Endothelial cell (in vitro differentiated cells): ENCODE data around the gene CHRNG. TPM values are rescaled to one million over a fixed set of nuclear protein-coding genes. Genes with fewer than 3 reads are reported as not detected.

Source experiments
- DNase-seq: peaks from one replicate; pipeline ENCODE4 v3.0.0; 2021; ENCODE audit warnings: low spot score
- H3K27ac Mint-ChIP-seq: one replicate; pipeline ENCODE4 v1.8.0; 2021; ENCODE audit warnings: mixed read lengths, inconsistent platforms; ENCODE audit not compliant: unreplicated experiment
- H3K27me3 Mint-ChIP-seq: one replicate; pipeline ENCODE4 v1.8.0; 2021; ENCODE audit warnings: mild to moderate bottlenecking, moderate library complexity, mixed read lengths, inconsistent platforms; ENCODE audit not compliant: unreplicated experiment
- H3K36me3 Mint-ChIP-seq: one replicate; pipeline ENCODE4 v1.8.0; 2021; ENCODE audit warnings: mild to moderate bottlenecking, low read depth, mixed read lengths, inconsistent platforms; ENCODE audit not compliant: unreplicated experiment
- H3K4me1 Mint-ChIP-seq: one replicate; pipeline ENCODE4 v1.8.0; 2021; ENCODE audit warnings: mild to moderate bottlenecking, mixed read lengths, inconsistent platforms; ENCODE audit not compliant: unreplicated experiment
- H3K4me3 Mint-ChIP-seq: one replicate; pipeline ENCODE4 v1.8.0; 2021; ENCODE audit warnings: mild to moderate bottlenecking, mixed read lengths, inconsistent platforms; ENCODE audit not compliant: unreplicated experiment
- H3K9me3 Mint-ChIP-seq: one replicate; pipeline ENCODE4 v1.8.0; 2021; ENCODE audit warnings: mixed read lengths, inconsistent platforms; ENCODE audit not compliant: unreplicated experiment
- total RNA-seq: library from RNA; stranded (reverse); fragmentation: NEBNext Ultra II Directional; extraction: Animal tissue kit (Norgen Biotek cat#: 25700); gene quantifications from one replicate; pipeline ENCODE4 v1.2.1, GENCODE V29; 2021; ENCODE audit not compliant: unreplicated experiment
- TF ChIP-seq, protein P1 (sequence below): fragments of 200-600 bp; sonication (generic); IDR thresholded peaks from one replicate; pipeline ENCODE4 v1.5.0; 2021; ENCODE audit warnings: antibody characterized with exemption; ENCODE audit not compliant: unreplicated experiment

Gene CHRNG
- total RNA-seq, 1 donor from 2014 or later = not detected

DNA sequence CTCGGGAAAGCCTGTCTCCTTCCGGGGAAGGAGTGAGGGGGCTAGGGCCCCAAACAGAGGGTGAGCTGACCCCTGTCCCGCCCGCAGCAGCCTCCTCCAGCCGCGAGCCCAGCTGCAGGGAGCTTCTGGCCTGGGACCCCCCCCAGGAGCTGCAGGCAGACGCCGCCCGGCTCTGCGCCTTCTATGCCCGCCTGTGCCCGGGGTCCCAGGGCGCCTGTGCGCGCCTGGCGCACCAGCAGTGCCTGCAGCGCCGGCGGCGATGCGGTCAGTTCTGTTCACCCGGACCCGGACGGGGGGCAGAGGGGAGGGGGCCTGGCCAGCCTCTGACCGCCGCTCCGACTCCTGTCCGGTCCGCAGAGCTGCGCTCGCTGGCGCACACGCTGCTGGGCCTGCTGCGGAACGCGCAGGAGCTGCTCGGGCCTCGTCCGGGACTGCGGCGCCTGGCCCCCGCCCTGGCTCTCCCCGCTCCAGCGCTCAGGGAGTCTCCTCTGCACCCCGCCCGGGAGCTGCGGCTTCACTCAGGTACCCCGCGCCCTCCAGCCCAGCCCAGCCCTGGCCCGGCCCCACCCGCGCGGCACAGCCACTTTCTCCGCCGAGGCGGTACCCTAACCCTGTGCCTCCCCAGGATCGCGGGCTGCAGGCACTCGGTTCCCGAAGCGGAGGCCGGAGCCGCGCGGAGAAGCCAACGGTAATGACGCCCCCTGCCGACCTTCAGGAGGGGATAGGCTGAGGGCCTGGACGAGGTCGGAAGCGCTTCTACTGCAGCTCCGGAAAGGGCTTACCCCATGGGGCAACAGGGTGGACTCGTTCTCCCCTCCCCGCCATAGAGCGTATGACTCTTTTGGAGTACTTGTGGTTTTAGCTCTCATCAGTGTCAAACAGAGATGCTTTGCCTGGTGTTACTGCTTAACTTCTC, 15.6 kb upstream of the CHRNG start:
- Mint-ChIP-seq H3K36me3 (no peaks in the 10 kb centered on the region), H3K9me3 (no peaks in the 10 kb centered on the region), H3K4me3 (no peak overlapping the region), H3K27me3 (peaks cover 9% of the 10 kb centered on the region), H3K27ac (no peak overlapping the region), H3K4me1 (peaks cover 2% of the 10 kb centered on the region)
- TF ChIP-seq, protein P1, sequence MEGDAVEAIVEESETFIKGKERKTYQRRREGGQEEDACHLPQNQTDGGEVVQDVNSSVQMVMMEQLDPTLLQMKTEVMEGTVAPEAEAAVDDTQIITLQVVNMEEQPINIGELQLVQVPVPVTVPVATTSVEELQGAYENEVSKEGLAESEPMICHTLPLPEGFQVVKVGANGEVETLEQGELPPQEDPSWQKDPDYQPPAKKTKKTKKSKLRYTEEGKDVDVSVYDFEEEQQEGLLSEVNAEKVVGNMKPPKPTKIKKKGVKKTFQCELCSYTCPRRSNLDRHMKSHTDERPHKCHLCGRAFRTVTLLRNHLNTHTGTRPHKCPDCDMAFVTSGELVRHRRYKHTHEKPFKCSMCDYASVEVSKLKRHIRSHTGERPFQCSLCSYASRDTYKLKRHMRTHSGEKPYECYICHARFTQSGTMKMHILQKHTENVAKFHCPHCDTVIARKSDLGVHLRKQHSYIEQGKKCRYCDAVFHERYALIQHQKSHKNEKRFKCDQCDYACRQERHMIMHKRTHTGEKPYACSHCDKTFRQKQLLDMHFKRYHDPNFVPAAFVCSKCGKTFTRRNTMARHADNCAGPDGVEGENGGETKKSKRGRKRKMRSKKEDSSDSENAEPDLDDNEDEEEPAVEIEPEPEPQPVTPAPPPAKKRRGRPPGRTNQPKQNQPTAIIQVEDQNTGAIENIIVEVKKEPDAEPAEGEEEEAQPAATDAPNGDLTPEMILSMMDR = peak; percentile 27
- DNase-seq = peak; percentile 69

DNA sequence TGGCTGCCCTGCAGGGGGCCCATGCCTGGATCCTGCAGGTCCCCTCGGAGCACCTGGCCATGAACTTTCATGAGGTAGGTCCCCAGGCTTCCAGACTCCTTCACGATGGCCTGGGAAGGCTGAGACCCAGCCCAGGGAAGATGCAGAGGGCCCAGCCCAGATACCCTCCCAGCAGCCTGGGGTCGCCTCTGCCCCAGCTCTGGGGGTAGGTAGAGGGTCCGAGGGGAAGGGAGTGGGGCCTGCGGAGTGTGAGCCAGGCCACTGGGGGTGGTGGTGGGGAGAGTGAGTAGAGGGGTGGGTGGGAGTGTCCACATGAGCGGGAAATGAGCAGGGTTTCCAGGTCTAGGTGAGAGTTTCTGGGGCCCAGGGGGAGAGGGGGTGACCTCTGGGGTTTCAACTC, 14.7 kb upstream of the CHRNG start:
- Mint-ChIP-seq H3K27ac (no peak overlapping the region), H3K9me3 (no peaks in the 10 kb centered on the region), H3K4me3 (no peak overlapping the region), H3K36me3 (no peaks in the 10 kb centered on the region), H3K27me3 (peaks cover 9% of the 10 kb centered on the region), H3K4me1 (peaks cover 2% of the 10 kb centered on the region)
- TF ChIP-seq, protein P1 = no peak
- no peak for DNase-seq

DNA sequence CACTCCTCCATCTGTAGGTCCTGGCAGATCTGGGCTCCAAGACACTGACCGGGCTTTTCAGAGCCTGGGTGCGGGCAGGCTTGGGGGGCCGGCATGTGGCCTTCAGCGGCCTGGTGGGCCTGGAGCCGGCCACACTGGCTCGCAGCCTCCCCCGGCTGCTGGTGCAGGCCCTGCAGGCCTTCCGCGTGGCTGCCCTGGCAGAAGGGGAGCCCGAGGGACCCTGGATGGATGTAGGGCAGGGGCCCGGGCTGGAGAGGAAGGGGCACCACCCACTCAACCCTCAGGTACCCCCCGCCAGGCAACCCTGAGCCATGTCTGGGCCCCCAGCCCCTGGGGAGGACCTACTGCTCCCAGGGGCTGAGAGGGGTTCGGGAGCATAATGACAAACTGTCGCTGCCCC, 14.3 kb upstream of the CHRNG start:
- peaks cover 9% of the 10 kb centered on the region for H3K27me3 Mint-ChIP-seq
- no peak for DNase-seq
- H3K27ac Mint-ChIP-seq = no peak overlapping the region
- H3K9me3 Mint-ChIP-seq = no peaks in the 10 kb centered on the region
- no peaks in the 10 kb centered on the region for H3K36me3 Mint-ChIP-seq
- H3K4me3 Mint-ChIP-seq = no peak overlapping the region
- TF ChIP-seq, protein P1 = no peak
- peaks cover 2% of the 10 kb centered on the region for H3K4me1 Mint-ChIP-seq

DNA sequence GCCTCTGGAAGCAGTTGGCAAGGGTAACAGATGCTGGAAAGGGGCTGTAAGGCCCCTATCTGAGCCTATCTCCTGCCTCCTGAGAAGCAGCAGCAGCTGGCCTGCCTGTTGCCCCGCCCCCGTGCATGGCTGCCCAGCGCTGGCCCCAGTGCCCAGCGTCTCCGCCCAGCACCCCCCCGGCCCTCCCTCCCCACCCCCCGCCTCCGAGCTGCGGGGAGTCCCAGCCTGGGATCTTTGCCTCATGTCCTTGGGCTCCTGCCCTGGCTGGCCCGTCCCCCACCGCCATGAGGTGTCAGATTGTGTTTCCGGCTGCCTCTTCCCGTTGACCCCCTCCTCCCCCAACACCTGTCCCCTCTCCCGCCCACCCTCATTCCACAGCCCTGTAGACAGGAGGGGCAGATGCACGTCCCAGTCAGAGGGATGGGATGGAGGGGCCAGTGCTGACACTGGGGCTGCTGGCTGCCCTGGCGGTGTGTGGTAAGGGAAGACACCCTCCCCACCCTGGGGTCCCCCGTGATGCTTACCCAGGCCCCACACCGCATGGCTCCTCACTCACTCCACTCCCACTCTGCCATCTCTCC, 13.6 kb upstream of the CHRNG start, which contains the start of gene CHRND:
TSS of gene CHRND (plus strand) at position 370 of the 581 bp plus-strand sequence. CDS start at position 426, 56 bp downstream.
- Mint-ChIP-seq H3K9me3 (no peaks in the 10 kb centered on the region), H3K4me1 (peaks cover 2% of the 10 kb centered on the region), H3K27me3 (peaks cover 9% of the 10 kb centered on the region), H3K36me3 (no peaks in the 10 kb centered on the region), H3K4me3 (no peak within 1 kb of the TSS), H3K27ac (no peak within 1 kb of the TSS)
- DNase-seq = no peak
- TF ChIP-seq, protein P1 = no peak
